ENCODE measurements around the gene AXL. TPM values are rescaled to one million over a fixed set of nuclear protein-coding genes. Genes with fewer than 3 reads are reported as not detected.

Gene AXL
- total RNA-seq, 4 donors from 2014 or later, result 22.3 to 86.5 (median 60.6) TPM

- peak; percentile 85 to 100 for TF ChIP-seq POLR2A (IDR thresholded peaks at IDR 0.05)
- TF ChIP-seq, protein P1, sequence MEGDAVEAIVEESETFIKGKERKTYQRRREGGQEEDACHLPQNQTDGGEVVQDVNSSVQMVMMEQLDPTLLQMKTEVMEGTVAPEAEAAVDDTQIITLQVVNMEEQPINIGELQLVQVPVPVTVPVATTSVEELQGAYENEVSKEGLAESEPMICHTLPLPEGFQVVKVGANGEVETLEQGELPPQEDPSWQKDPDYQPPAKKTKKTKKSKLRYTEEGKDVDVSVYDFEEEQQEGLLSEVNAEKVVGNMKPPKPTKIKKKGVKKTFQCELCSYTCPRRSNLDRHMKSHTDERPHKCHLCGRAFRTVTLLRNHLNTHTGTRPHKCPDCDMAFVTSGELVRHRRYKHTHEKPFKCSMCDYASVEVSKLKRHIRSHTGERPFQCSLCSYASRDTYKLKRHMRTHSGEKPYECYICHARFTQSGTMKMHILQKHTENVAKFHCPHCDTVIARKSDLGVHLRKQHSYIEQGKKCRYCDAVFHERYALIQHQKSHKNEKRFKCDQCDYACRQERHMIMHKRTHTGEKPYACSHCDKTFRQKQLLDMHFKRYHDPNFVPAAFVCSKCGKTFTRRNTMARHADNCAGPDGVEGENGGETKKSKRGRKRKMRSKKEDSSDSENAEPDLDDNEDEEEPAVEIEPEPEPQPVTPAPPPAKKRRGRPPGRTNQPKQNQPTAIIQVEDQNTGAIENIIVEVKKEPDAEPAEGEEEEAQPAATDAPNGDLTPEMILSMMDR (IDR thresholded peaks at IDR 0.05), result peak in 1 of 4 experiments; percentile 7
- intact Hi-C loops (cut with DNase I; ENCODE audit: low total_unique reads), result loop anchor here (5.0 kb wide), 1 partner anchor 61 kb away; no protein-coding TSS in a partner anchor
- DNase-seq, result peak; percentile 61 to 62
- H3K36me3 ChIP-seq, result no peaks in the 10 kb centered on the region
- peaks cover 0 to 11% of the 10 kb centered on the region in 2 donors for H3K4me1 ChIP-seq
- peak overlapping the region; percentile 94 to 98 for H3K27ac ChIP-seq
- no peaks in the 10 kb centered on the region for H3K27me3 ChIP-seq
- H3K4me3 ChIP-seq, result peak overlapping the region; percentile 60 to 80
- no peaks in the 10 kb centered on the region for H3K9me3 ChIP-seq
These were observed 44.2 kb downstream of the AXL start for GRCh38 chr19:41263042-41263849.

GRCh38 chr19:41263850-41264580, 45.0 kb downstream of the AXL start, which contains the start of gene HNRNPUL1:
TSS of gene HNRNPUL1 (plus strand) at chr19:41264372. CDS start at chr19:41264504, 132 bp downstream.
- H3K4me3 ChIP-seq, result peak within 1 kb of the TSS; percentile 80 to 90
- peak; percentile 99 for DNase-seq
- H3K27me3 ChIP-seq, result no peaks in the 10 kb centered on the region
- H3K36me3 ChIP-seq, result no peaks in the 10 kb centered on the region
- H3K4me1 ChIP-seq, result peaks cover 0 to 11% of the 10 kb centered on the region in 2 donors
- H3K27ac ChIP-seq, result peak within 1 kb of the TSS; percentile 98 to 99
- intact Hi-C loops (cut with DNase I; ENCODE audit: low total_unique reads), result loop anchor here (5.0 kb wide), 1 partner anchor 62 kb away; no protein-coding TSS in a partner anchor
- TF ChIP-seq, protein P1 (IDR thresholded peaks at IDR 0.05), result peak in 2 of 4 experiments; percentile 35 to 50
- TF ChIP-seq POLR2A (IDR thresholded peaks at IDR 0.05), result peak; percentile 41 to 52
- H3K9me3 ChIP-seq, result no peaks in the 10 kb centered on the region

GRCh38 chr19:41264581-41265394, 45.8 kb downstream of the AXL start:
- H3K36me3 ChIP-seq, result no peaks in the 10 kb centered on the region
- TF ChIP-seq, protein P1 (IDR thresholded peaks at IDR 0.05), result peak in 1 of 4 experiments; percentile 1
- no peak for TF ChIP-seq POLR2A (IDR thresholded peaks at IDR 0.05)
- H3K4me3 ChIP-seq, result peak overlapping the region; percentile 76 to 90
- H3K27me3 ChIP-seq, result no peaks in the 10 kb centered on the region
- peaks cover 0 to 11% of the 10 kb centered on the region in 2 donors for H3K4me1 ChIP-seq
- H3K27ac ChIP-seq, result peak overlapping the region; percentile 96 to 99
- no peaks in the 10 kb centered on the region for H3K9me3 ChIP-seq
- peak; percentile 47 to 55 for DNase-seq
- intact Hi-C loops (cut with DNase I; ENCODE audit: low total_unique reads), result loop anchor here (5.0 kb wide), 2 partner anchors 43 to 62 kb away; no protein-coding TSS in a partner anchor

DNA sequence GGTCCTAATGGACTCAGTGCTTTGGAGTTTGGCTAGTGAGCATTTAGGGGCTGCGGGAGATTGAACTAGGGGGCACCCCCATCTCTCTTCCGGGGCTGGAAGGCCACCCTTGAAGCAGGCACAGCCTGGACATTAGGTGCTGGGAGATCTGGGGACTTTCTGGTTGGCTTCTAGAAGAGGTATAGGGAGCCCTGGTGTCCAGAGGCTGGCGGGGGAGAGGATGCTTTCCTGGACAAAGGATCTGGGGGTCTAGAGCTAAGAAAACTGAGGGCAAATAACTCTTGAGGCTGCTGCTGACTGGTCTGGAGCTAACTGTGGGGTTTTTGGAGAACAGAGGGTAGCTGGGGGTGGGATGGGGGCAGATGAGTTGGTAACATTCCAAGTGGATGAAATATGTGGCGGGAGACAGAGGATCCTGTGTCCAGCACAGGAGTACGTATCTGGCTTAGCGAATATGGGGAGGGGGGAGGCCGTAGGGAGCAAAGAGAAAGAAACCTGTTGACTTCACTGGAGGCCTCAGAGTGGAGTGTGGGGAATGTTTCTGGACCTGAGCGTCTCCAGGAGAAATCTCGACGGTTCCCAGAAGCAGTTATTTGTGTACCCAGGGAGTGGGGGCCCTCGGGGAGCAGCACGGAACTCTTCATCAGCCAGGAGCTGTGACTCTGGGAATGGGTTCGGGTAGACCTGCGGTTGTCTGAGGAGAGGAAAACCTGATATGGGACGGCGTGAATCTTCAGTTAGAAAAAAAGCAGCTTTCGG, 46.6 kb downstream of the AXL start:
- DNase-seq, result no peak
- H3K4me1 ChIP-seq, result peaks cover 0 to 11% of the 10 kb centered on the region in 2 donors
- H3K36me3 ChIP-seq, result no peaks in the 10 kb centered on the region
- no peaks in the 10 kb centered on the region for H3K9me3 ChIP-seq
- TF ChIP-seq, protein P1 (IDR thresholded peaks at IDR 0.05), result no peak
- no peak for TF ChIP-seq POLR2A (IDR thresholded peaks at IDR 0.05)
- H3K27ac ChIP-seq, result peak overlapping the region; percentile 96 to 99
- H3K4me3 ChIP-seq, result peak overlapping the region; percentile 76 to 90
- intact Hi-C loops (cut with DNase I; ENCODE audit: low total_unique reads), result loop anchor here (5.0 kb wide), 1 partner anchor 42 kb away; no protein-coding TSS in a partner anchor
- no peaks in the 10 kb centered on the region for H3K27me3 ChIP-seq

Measured in uterus (tissue), 4 donors.